ENCODE results near the gene TPD52L2. TPM values are rescaled to one million over a fixed set of nuclear protein-coding genes. Genes with fewer than 3 reads are reported as not detected.

The TPD52L2 gene
- total RNA-seq, 2 experiments from 2014 or later = 54.0 to 56.3 TPM

- intact Hi-C loops (cut with DNase I, micrococcal nuclease) = loop anchor here in 1 of 2 experiments (1.0 kb wide), 2 partner anchors 21 to 36 kb away; partner anchors contain the start of gene TPD52L2
- CTCF ChIA-PET = no interaction called here
Measured at GRCh38 chr20:63828951-63829350, 36.1 kb upstream of the TPD52L2 start.

GRCh38 chr20:63829603-63829944 lies 35.5 kb upstream of the TPD52L2 start:
- H3K9me3 Mint-ChIP-seq (ENCODE audit: low read depth) = no peaks in the 10 kb centered on the region
- ATAC-seq = peak; percentile 35
- H3K27me3 Mint-ChIP-seq = peaks cover 38% of the 10 kb centered on the region
- H3K4me3 Mint-ChIP-seq = peak overlapping the region; percentile 65
- ChIA-PET CTCF (interaction anchor here (0.6 kb wide), 1 partner anchor 86 kb away, joined by 3 read pairs; no protein-coding TSS in a partner anchor), POLR2A (no interaction called here)
- H3K36me3 Mint-ChIP-seq (ENCODE audit: low read depth) = no peaks in the 10 kb centered on the region
- H3K27ac Mint-ChIP-seq = peak overlapping the region; percentile 51
- intact Hi-C loops (cut with DNase I, micrococcal nuclease) = loop anchor here in 1 of 2 experiments (1.0 kb wide), 2 partner anchors 21 to 36 kb away; partner anchors contain the start of gene TPD52L2
- H3K4me1 Mint-ChIP-seq = peaks cover 18% of the 10 kb centered on the region
- peak; percentile 31 for DNase-seq

More at GRCh38 chr20:63828951-63829350, 36.1 kb upstream of the TPD52L2 start:
- Mint-ChIP-seq H3K4me1 (peaks cover 18% of the 10 kb centered on the region), H3K27me3 (peaks cover 38% of the 10 kb centered on the region), H3K4me3 (no peak overlapping the region), H3K9me3 (ENCODE audit: low read depth) (no peaks in the 10 kb centered on the region), H3K36me3 (ENCODE audit: low read depth) (no peaks in the 10 kb centered on the region), H3K27ac (no peak overlapping the region)
- no peak for DNase-seq
- POLR2A ChIA-PET = no interaction called here
- ATAC-seq = no peak

- intact Hi-C loops (cut with DNase I, micrococcal nuclease) = loop anchor here in 1 of 2 experiments (1.0 to 2.0 kb wide), 3 partner anchors 20 to 65 kb away; partner anchors contain the start of genes DNAJC5 and TPD52L2
- H3K27ac Mint-ChIP-seq = peak overlapping the region; percentile 51
- ATAC-seq (no peak), DNase-seq (peak; percentile 21)
- CTCF ChIA-PET = interaction anchor here (0.6 kb wide), 1 partner anchor 87 kb away, joined by 3 read pairs; no protein-coding TSS in a partner anchor
- H3K4me3 Mint-ChIP-seq = peak overlapping the region; percentile 65
- no peaks in the 10 kb centered on the region for H3K36me3 Mint-ChIP-seq (ENCODE audit: low read depth)
- H3K4me1 Mint-ChIP-seq = peaks cover 18% of the 10 kb centered on the region
- H3K27me3 Mint-ChIP-seq = peaks cover 38% of the 10 kb centered on the region
- POLR2A ChIA-PET = no interaction called here
- H3K9me3 Mint-ChIP-seq (ENCODE audit: low read depth) = no peaks in the 10 kb centered on the region
Measured at GRCh38 chr20:63829945-63830835, 34.9 kb upstream of the TPD52L2 start.

- Mint-ChIP-seq H3K4me3 (peak within 1 kb of the TSS; percentile 65), H3K36me3 (ENCODE audit: low read depth) (no peaks in the 10 kb centered on the region), H3K4me1 (peaks cover 15% of the 10 kb centered on the region), H3K27me3 (peaks cover 30% of the 10 kb centered on the region), H3K27ac (no peak within 1 kb of the TSS), H3K9me3 (ENCODE audit: low read depth) (no peaks in the 10 kb centered on the region)
- POLR2A ChIA-PET = no interaction called here
- CTCF ChIA-PET = no interaction called here
- peak; percentile 54 for DNase-seq
- intact Hi-C loops (cut with DNase I, micrococcal nuclease) = loop anchor here in 1 of 2 experiments (2.0 kb wide), 1 partner anchor 64 kb away; the partner anchor contains the start of gene DNAJC5
- peak; percentile 40 for ATAC-seq
Measured at GRCh38 chr20:63830841-63831588, 34.1 kb upstream of the TPD52L2 start, which contains the start of gene ZBTB46. Gene ZBTB46 (minus strand): TSS chr20:63831264. CDS start chr20:63790757, 40,507 bp downstream.

GRCh38 chr20:63831646-63831992 lies 33.5 kb upstream of the TPD52L2 start:
- H3K9me3 Mint-ChIP-seq (ENCODE audit: low read depth) = no peaks in the 10 kb centered on the region
- peaks cover 10% of the 10 kb centered on the region for H3K4me1 Mint-ChIP-seq
- H3K27me3 Mint-ChIP-seq = peaks cover 28% of the 10 kb centered on the region
- DNase-seq = no peak
- no peaks in the 10 kb centered on the region for H3K36me3 Mint-ChIP-seq (ENCODE audit: low read depth)
- no peak overlapping the region for H3K4me3 Mint-ChIP-seq
- CTCF ChIA-PET = no interaction called here
- ATAC-seq = no peak
- H3K27ac Mint-ChIP-seq = no peak overlapping the region
- intact Hi-C loops (cut with DNase I, micrococcal nuclease) = loop anchor here in 1 of 2 experiments (2.0 kb wide), 1 partner anchor 63 kb away; the partner anchor contains the start of gene DNAJC5
- POLR2A ChIA-PET = no interaction called here

- no peak overlapping the region for H3K27ac Mint-ChIP-seq
- H3K9me3 Mint-ChIP-seq (ENCODE audit: low read depth) = no peaks in the 10 kb centered on the region
- CTCF ChIA-PET = no interaction called here
- peaks cover 10% of the 10 kb centered on the region for H3K4me1 Mint-ChIP-seq
- peak; percentile 28 for DNase-seq
- POLR2A ChIA-PET = no interaction called here
- H3K36me3 Mint-ChIP-seq (ENCODE audit: low read depth) = no peaks in the 10 kb centered on the region
- H3K27me3 Mint-ChIP-seq = peaks cover 24% of the 10 kb centered on the region
- intact Hi-C loops (cut with DNase I, micrococcal nuclease) = loop anchor here in 1 of 2 experiments (2.0 kb wide), 1 partner anchor 63 kb away; the partner anchor contains the start of gene DNAJC5
- no peak overlapping the region for H3K4me3 Mint-ChIP-seq
- ATAC-seq = no peak
Measured at GRCh38 chr20:63831993-63832686, 32.9 kb upstream of the TPD52L2 start.

- no peaks in the 10 kb centered on the region for H3K36me3 Mint-ChIP-seq (ENCODE audit: low read depth)
- H3K4me3 Mint-ChIP-seq = no peak overlapping the region
- H3K27ac Mint-ChIP-seq = no peak overlapping the region
- intact Hi-C loops (cut with DNase I, micrococcal nuclease) = no loop called here
- H3K4me1 Mint-ChIP-seq = peaks cover 10% of the 10 kb centered on the region
- no peak for DNase-seq
- no peak for ATAC-seq
- peaks cover 12% of the 10 kb centered on the region for H3K27me3 Mint-ChIP-seq
- ChIA-PET CTCF (no interaction called here), POLR2A (no interaction called here)
- H3K9me3 Mint-ChIP-seq (ENCODE audit: low read depth) = no peaks in the 10 kb centered on the region
Measured at GRCh38 chr20:63833776-63834490, 31.1 kb upstream of the TPD52L2 start.

- peaks cover 7% of the 10 kb centered on the region for H3K4me1 Mint-ChIP-seq
- H3K4me3 Mint-ChIP-seq = no peak overlapping the region
- ATAC-seq (no peak), DNase-seq (no peak)
- H3K27me3 Mint-ChIP-seq = peaks cover 7% of the 10 kb centered on the region
- no peaks in the 10 kb centered on the region for H3K9me3 Mint-ChIP-seq (ENCODE audit: low read depth)
- no peak overlapping the region for H3K27ac Mint-ChIP-seq
- CTCF ChIA-PET = no interaction called here
- H3K36me3 Mint-ChIP-seq (ENCODE audit: low read depth) = no peaks in the 10 kb centered on the region
- POLR2A ChIA-PET = no interaction called here
- intact Hi-C loops (cut with DNase I, micrococcal nuclease) = no loop called here
Measured at GRCh38 chr20:63834491-63834880, 30.6 kb upstream of the TPD52L2 start.

- Mint-ChIP-seq H3K4me1 (no peaks in the 10 kb centered on the region), H3K9me3 (ENCODE audit: low read depth) (no peaks in the 10 kb centered on the region), H3K27me3 (peaks cover under 1% of the 10 kb centered on the region), H3K36me3 (ENCODE audit: low read depth) (no peaks in the 10 kb centered on the region), H3K4me3 (no peak overlapping the region), H3K27ac (no peak overlapping the region)
- ChIA-PET POLR2A (no interaction called here), CTCF (no interaction called here)
- intact Hi-C loops (cut with DNase I, micrococcal nuclease) = no loop called here
- DNase-seq = no peak
- no peak for ATAC-seq
Measured at GRCh38 chr20:63835021-63835858, 29.8 kb upstream of the TPD52L2 start.
